ENCODE results near the gene CLEC4F.

The CLEC4F gene

DNA sequence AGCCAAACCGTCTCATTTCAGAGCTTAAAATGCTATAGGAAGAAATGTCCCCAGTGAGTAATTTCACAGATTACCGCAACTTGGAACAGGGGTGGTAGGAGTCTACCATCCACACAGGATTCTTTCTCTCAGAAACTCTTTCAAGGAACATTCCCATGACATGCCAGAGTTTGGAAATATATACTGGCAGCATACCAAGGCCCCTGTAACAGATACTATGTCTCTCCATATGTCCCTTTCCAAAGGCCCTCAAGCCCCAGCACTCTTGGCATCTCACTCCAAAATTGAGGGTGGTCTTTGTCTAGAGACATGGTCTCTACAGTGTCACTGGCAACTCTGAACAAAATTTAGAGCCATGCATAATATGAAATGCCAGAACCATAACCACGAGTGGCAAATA lies 40.9 kb downstream of the CLEC4F start:
- TF ChIP-seq, protein P1, sequence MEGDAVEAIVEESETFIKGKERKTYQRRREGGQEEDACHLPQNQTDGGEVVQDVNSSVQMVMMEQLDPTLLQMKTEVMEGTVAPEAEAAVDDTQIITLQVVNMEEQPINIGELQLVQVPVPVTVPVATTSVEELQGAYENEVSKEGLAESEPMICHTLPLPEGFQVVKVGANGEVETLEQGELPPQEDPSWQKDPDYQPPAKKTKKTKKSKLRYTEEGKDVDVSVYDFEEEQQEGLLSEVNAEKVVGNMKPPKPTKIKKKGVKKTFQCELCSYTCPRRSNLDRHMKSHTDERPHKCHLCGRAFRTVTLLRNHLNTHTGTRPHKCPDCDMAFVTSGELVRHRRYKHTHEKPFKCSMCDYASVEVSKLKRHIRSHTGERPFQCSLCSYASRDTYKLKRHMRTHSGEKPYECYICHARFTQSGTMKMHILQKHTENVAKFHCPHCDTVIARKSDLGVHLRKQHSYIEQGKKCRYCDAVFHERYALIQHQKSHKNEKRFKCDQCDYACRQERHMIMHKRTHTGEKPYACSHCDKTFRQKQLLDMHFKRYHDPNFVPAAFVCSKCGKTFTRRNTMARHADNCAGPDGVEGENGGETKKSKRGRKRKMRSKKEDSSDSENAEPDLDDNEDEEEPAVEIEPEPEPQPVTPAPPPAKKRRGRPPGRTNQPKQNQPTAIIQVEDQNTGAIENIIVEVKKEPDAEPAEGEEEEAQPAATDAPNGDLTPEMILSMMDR (IDR thresholded peaks at IDR 0.05; ENCODE audit: extremely low read depth, insufficient read depth, missing control alignments): no peak
- DNase-seq (ENCODE audit: low spot score): no peak
- in situ Hi-C loops (cut with MboI; ENCODE audit: low pct_unique_long_range_greater_than_20kb, low sequenced_read_pairs, unreplicated experiment): no loop called here

DNA sequence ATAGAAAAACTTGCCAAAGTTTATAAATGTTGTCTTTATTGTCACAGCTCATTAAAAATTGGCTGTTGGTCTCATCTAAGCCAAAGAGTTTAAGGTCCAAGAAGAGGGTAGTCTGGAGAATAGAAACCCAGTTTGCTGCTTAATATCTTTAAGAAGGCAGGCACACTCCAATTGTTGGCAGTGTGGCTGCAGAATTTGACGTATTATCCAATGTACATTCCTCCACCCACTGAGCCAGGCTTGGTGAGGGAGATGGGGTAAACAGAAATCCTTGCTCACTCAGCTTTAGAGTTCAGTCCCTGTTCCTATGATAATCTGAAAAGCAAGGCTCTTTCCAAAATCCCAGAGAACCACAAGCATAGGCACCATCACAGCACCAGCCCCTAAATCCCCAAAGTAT lies 41.7 kb downstream of the CLEC4F start:
- DNase-seq (ENCODE audit: low spot score): no peak
- TF ChIP-seq, protein P1 (IDR thresholded peaks at IDR 0.05; ENCODE audit: extremely low read depth, insufficient read depth, missing control alignments): no peak
- in situ Hi-C loops (cut with MboI; ENCODE audit: low pct_unique_long_range_greater_than_20kb, low sequenced_read_pairs, unreplicated experiment): no loop called here

DNA sequence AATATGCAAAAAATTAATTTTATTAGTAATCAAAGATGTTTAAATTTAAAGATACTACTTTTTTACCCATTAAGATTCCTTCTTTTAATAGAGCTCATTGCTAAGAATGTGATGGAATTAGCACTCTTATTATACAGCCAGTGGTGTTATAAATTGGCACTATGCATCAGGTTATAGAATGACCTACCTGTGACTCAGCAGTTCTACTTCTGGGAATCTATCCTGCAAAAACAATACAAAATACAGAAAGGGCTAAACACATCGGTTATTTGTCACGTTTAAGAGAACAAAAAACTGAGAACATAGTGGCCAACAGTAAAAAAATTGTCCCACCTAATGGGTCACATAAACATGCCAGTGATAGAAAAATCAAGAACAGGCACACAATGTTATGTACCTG lies 42.9 kb downstream of the CLEC4F start:
- DNase-seq (ENCODE audit: low spot score): no peak
- TF ChIP-seq, protein P1 (IDR thresholded peaks at IDR 0.05; ENCODE audit: extremely low read depth, insufficient read depth, missing control alignments): no peak
- in situ Hi-C loops (cut with MboI; ENCODE audit: low pct_unique_long_range_greater_than_20kb, low sequenced_read_pairs, unreplicated experiment): no loop called here

DNA sequence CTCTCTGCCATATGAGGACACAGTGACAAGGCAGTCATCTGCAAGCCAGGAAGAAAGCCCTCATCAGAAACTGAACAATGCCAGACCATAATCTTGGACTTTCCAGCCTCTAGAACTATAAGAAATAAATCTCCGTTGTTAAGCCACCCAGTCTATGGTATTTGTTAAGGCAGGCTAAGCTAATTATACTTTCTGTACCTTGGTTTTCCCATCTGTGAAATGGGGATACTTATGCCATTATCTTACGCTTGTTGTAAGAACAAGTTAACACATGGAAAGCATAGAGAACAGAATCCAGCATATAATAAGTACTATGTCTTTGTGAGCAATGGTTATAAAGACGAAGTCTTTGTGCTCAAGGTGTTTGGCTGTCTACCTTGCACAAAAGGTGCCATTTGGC lies 44.1 kb downstream of the CLEC4F start:
- in situ Hi-C loops (cut with MboI; ENCODE audit: low pct_unique_long_range_greater_than_20kb, low sequenced_read_pairs, unreplicated experiment): no loop called here
- no peak for DNase-seq (ENCODE audit: low spot score)
- TF ChIP-seq, protein P1 (IDR thresholded peaks at IDR 0.05; ENCODE audit: extremely low read depth, insufficient read depth, missing control alignments): no peak

DNA sequence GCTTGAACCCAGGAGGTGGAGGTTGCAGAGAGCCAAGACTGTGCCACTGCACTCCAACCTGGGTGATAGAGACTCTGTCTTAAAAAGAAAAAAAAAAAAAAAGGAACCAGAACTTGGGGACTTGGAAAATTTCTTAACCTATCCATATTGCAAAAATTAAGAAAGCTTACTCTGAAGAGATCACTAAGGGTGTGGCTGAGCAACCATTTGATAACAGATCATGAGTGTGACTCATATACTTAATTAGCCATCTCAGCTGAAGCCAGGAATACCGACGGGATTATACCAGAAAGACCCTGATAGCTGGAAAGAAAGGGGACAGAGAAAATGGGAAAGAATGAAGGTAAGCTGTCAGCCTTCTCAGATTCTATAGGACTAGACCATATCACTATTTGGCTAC lies 45.3 kb downstream of the CLEC4F start:
- DNase-seq (ENCODE audit: low spot score): no peak
- TF ChIP-seq, protein P1 (IDR thresholded peaks at IDR 0.05; ENCODE audit: extremely low read depth, insufficient read depth, missing control alignments): no peak
- in situ Hi-C loops (cut with MboI; ENCODE audit: low pct_unique_long_range_greater_than_20kb, low sequenced_read_pairs, unreplicated experiment): no loop called here

DNA sequence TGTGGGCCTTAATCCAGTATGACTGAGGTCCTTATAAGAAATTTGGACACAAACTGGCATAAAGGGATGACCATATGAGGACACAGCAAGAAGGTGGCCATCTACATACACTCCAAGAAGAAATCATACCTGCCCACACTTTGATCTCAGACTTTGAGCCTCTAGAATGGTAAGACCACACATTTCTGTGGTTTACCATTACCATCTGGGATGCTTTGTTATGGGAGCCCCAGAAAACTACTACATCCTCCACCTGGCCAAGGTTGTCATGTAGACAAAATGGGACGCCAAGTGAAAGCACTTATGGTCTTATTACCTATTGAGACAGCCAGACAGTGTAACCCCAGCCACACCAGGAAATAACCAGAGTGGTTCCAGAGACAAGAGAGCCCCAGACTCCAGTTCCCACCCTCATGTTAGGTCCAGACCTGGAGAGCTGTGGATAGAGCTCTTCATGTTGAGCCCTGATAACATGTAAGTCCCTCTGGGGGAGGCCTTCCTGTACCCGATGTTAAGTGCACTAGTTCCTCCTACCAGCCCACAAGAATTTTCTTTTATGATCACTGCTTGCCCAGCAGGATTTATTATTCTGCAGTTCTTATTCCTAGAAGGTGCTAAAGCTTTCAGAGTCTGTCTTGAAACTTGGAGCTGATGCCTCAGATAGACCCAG lies 47.8 kb downstream of the CLEC4F start:
- no peak for DNase-seq (ENCODE audit: low spot score)
- in situ Hi-C loops (cut with MboI; ENCODE audit: low pct_unique_long_range_greater_than_20kb, low sequenced_read_pairs, unreplicated experiment): no loop called here
- TF ChIP-seq, protein P1 (IDR thresholded peaks at IDR 0.05; ENCODE audit: extremely low read depth, insufficient read depth, missing control alignments): no peak
